Smooth muscle cell (in vitro differentiated cells): ENCODE measurements around the gene TXN2. TPM values are rescaled to one million over a fixed set of nuclear protein-coding genes. Genes with fewer than 3 reads are reported as not detected.
A peak's percentile ranks its signal among the peaks of the same experiment; 100 is the strongest.

Experiments used
- DNase-seq: peaks from one replicate; lab custom pipeline; 2025; ENCODE audit not compliant: unreplicated experiment; lab: John Stamatoyannopoulos, UW
- H2AFZ ChIP-seq: fragments of 200-600 bp; sonication (generic); 2 replicates; pipeline ENCODE4 v1.6.0; 2016; ENCODE audit warnings: antibody characterized with exemption, low read depth, mild to moderate bottlenecking
- H3F3A ChIP-seq: fragments of 200-600 bp; sonication (generic); 2 replicates; pipeline ENCODE4 v1.6.0; 2017; ENCODE audit warnings: antibody characterized with exemption, low read depth
- H3K27ac ChIP-seq: fragments of 200-600 bp; sonication (generic); 2 replicates; pipeline ENCODE4 v1.5.1; 2016; ENCODE audit warnings: low read depth, mild to moderate bottlenecking
- H3K27me3 ChIP-seq: fragments of 200-600 bp; sonication (generic); 2 replicates; pipeline ENCODE4 v1.6.1; 2016; ENCODE audit warnings: low read depth, mild to moderate bottlenecking
- H3K36me3 ChIP-seq: fragments of 200-600 bp; sonication (generic); 2 replicates; pipeline ENCODE4 v1.5.1; 2016; ENCODE audit warnings: low read depth
- H3K4me1 ChIP-seq: fragments of 200-600 bp; sonication (generic); 2 replicates; pipeline ENCODE4 v1.5.1; 2016; ENCODE audit warnings: low read depth
- H3K4me2 ChIP-seq: fragments of 200-600 bp; sonication (generic); 2 replicates; pipeline ENCODE4 v1.6.0; 2016; ENCODE audit warnings: mild to moderate bottlenecking
- H3K4me3 ChIP-seq: fragments of 200-600 bp; sonication (generic); 2 replicates; pipeline ENCODE4 v1.5.1; 2016; ENCODE audit warnings: mild to moderate bottlenecking
- H3K79me2 ChIP-seq: fragments of 200-600 bp; sonication (generic); 2 replicates; pipeline ENCODE4 v1.6.0; 2016; ENCODE audit warnings: low read depth, mild to moderate bottlenecking
- H3K9ac ChIP-seq: fragments of 200-600 bp; sonication (generic); 2 replicates; pipeline ENCODE4 v1.6.0; 2016; ENCODE audit warnings: low read depth
- H3K9me3 ChIP-seq: fragments of 200-600 bp; sonication (generic); replicated peaks from 2 replicates; pipeline ENCODE4 v1.5.1; 2016; ENCODE audit warnings: low read depth
- H4K20me1 ChIP-seq: fragments of 200-600 bp; sonication (generic); 2 replicates; pipeline ENCODE4 v1.6.0; 2016; ENCODE audit warnings: low read depth
- WGBS: methylation state at CpG from one replicate; pipeline ENCODE4 v1.1.7; 2016; ENCODE audit warnings: low lambda C conversion rate; 5-methylcytosine and 5-hydroxymethylcytosine counted together
- polyA plus RNA-seq: library from polyadenylated mRNA; unstranded; fragments of >200 nt; fragmentation: Nextera tagmentation; extraction: Ambion mirVana; gene quantifications from 2 replicates; pipeline ENCODE4 v1.2.1, GENCODE V29; 2016
- total RNA-seq: library from RNA; depleted of rRNA; stranded (reverse); fragments of >200 nt; gene quantifications from 2 replicates; pipeline ENCODE4 v1.2.3, GENCODE V29; 2014
- TF ChIP-seq, protein P1 (sequence below): fragments of 200-600 bp; sonication (generic); IDR thresholded peaks from 2 replicates; pipeline ENCODE4 v1.5.1; 2017; ENCODE audit warnings: borderline replicate concordance, mild to moderate bottlenecking, antibody characterized with exemption; ENCODE audit not compliant: insufficient read depth, poor library complexity, severe bottlenecking

TXN2 gene
- total RNA-seq = 15.1 and 17.0 TPM in 2 replicates
- 86.9 and 97.0 TPM in 2 replicates for polyA plus RNA-seq

DNA sequence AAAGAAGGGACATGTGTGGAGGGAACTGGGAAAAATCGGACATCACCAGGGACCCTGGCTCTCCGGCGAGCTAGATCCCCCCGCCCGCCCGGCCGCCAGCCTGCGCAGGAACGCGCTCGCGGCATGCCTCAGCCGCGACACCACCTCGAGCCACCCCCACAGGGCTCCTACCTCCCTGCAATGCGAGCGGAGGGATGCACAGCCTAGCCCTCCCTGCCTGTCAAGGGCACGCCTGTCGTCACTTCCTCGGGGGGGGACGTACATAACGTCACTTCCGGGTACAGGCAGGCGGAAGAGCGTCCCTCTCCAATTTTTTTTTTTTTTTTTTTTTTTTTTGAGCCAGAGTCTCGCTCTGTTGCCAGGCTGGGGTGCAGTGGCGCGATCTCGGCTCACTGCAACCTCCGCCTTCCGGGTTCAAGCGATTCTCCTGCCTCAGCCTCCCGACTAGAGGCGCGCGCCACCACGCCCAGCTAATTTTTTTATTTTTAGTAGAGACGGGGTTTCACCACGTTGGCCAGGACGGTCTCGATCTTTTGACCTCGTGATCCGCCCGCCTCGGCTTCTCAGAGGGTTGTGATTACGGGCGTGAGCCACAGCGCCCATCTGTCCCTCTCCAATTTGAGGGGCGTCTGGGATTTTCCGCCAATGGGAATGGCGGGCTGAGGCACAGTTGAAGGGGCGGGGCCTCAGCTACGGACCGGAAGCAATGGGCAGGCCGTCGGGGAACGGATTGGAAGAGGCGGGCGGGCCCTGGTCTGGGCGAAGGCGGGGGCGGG, at the start of gene TXN2:
Gene TXN2, minus strand, starts transcription at position 248 of the 776 bp plus-strand sequence. CDS start 803 bp downstream, outside the sequence.
- H3K9ac ChIP-seq = peak within 1 kb of the TSS; percentile 95
- WGBS = 2% methylated on average over 53 of the region's 62 CpGs

DNA sequence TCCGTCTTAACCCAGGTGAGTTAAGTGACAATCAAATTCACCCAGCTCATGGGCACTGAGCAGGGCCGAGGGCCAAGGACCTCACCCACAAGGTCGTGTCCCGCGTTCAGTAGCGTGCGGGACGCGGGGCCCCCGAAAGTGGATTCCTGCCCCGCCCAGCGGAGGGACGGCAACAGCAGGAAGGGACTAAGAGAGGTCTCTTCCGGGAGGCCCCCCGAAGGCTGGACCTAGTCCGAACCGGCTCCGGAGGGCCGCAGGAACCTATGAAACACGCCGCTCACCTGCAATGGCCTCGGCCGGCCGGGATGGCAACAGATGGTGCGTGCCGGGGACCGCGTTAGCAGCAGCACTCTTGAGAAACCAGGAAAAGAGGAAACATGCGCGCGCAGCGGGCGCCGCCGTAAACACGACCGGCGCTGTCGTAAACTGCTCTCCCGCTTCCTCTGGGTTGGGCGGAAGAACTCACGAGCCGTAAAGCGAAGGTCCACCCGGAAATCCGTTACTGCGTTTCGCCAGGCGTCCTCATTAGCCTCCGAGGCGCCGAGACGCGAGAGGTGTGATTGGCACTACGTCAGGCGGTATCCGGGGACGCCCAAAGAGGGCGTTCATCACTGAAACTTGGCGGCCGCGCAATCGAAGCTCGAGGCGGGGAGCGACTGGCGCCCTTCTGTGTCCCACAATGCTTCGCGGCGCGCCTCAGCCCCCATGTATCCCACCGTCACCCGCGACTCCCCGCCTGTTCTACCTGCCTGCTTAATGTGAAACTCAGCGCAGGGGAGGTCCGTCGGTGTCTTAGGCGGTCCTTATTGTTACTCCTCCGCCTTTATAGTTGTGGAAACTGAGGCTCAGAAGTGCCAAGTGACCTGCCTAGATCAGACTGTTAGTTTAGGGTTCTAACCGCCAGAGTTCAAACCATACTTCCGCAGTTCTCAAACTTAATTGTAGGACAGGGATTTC, 47.6 kb upstream of the TXN2 start, which contains the start of gene EIF3D:
Gene EIF3D, minus strand, starts transcription at position 372 of the 957 bp plus-strand sequence. CDS start 3,045 bp downstream, outside the sequence.
- under 1% methylated on average over 82 of the region's 82 CpGs for WGBS
- H3K79me2 ChIP-seq = peaks cover 29% of the 10 kb centered on the region
- H3K4me3 ChIP-seq = peak within 1 kb of the TSS; percentile 61
- H3K4me1 ChIP-seq = peaks cover 15% of the 10 kb centered on the region
- peaks cover 30% of the 10 kb centered on the region for H4K20me1 ChIP-seq
- H3K4me2 ChIP-seq = peak within 1 kb of the TSS; percentile 88
- no peaks in the 10 kb centered on the region for H3F3A ChIP-seq
- peak; percentile 88 for DNase-seq
- peak within 1 kb of the TSS; percentile 95 for H2AFZ ChIP-seq
- TF ChIP-seq, protein P1, sequence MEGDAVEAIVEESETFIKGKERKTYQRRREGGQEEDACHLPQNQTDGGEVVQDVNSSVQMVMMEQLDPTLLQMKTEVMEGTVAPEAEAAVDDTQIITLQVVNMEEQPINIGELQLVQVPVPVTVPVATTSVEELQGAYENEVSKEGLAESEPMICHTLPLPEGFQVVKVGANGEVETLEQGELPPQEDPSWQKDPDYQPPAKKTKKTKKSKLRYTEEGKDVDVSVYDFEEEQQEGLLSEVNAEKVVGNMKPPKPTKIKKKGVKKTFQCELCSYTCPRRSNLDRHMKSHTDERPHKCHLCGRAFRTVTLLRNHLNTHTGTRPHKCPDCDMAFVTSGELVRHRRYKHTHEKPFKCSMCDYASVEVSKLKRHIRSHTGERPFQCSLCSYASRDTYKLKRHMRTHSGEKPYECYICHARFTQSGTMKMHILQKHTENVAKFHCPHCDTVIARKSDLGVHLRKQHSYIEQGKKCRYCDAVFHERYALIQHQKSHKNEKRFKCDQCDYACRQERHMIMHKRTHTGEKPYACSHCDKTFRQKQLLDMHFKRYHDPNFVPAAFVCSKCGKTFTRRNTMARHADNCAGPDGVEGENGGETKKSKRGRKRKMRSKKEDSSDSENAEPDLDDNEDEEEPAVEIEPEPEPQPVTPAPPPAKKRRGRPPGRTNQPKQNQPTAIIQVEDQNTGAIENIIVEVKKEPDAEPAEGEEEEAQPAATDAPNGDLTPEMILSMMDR = no peak
- peak within 1 kb of the TSS; percentile 82 for H3K27ac ChIP-seq
- H3K27me3 ChIP-seq = no peaks in the 10 kb centered on the region
- H3K9me3 ChIP-seq = no peaks in the 10 kb centered on the region
- peaks cover 2% of the 10 kb centered on the region for H3K36me3 ChIP-seq
- H3K9ac ChIP-seq = peak within 1 kb of the TSS; percentile 84

More for the DNA sequence above, at the start of gene TXN2:
- TF ChIP-seq, protein P1 = no peak
- Histone ChIP-seq H3K27me3 (no peaks in the 10 kb centered on the region), H3K4me1 (peaks cover 11% of the 10 kb centered on the region), H2AFZ (peak within 1 kb of the TSS; percentile 31), H3K4me3 (peak within 1 kb of the TSS; percentile 74), H3K79me2 (peaks cover 24% of the 10 kb centered on the region), H3K4me2 (peak within 1 kb of the TSS; percentile 96), H3K27ac (peak within 1 kb of the TSS; percentile 98), H3F3A (peaks cover 5% of the 10 kb centered on the region), H3K9me3 (no peaks in the 10 kb centered on the region), H3K36me3 (no peaks in the 10 kb centered on the region), H4K20me1 (no peaks in the 10 kb centered on the region)
- DNase-seq = peak; percentile 78

- DNase-seq = no peak
- Histone ChIP-seq H3K79me2 (peaks cover 29% of the 10 kb centered on the region), H3K4me1 (peaks cover 15% of the 10 kb centered on the region), H3K4me2 (peak overlapping the region; percentile 88), H3K27ac (peak overlapping the region; percentile 82), H2AFZ (no peak overlapping the region), H3K9me3 (no peaks in the 10 kb centered on the region), H3K27me3 (no peaks in the 10 kb centered on the region), H3K9ac (peak overlapping the region; percentile 84), H3K36me3 (peaks cover 9% of the 10 kb centered on the region), H4K20me1 (peaks cover 30% of the 10 kb centered on the region), H3K4me3 (peak overlapping the region; percentile 61), H3F3A (no peaks in the 10 kb centered on the region)
- TF ChIP-seq, protein P1 = no peak
- WGBS = 11% methylated on average over 8 of the region's 8 CpGs
Measured at GRCh38 chr22:36528341-36528740, 46.9 kb upstream of the TXN2 start.
